AG10803 (cell line): Measurements from ENCODE around the gene CYP26B1.
A peak's percentile ranks its signal among the peaks of the same experiment; 100 is the strongest.

ENCODE experiments used
- DNase-seq: peaks from one replicate; pipeline ENCODE4 v3.0.0; 2010; ENCODE audit warnings: low read depth
- H3K4me3 ChIP-seq: 2 replicates; pipeline ENCODE4 v1.5.1; 2011; ENCODE audit warnings: mild to moderate bottlenecking, low read length, control low read depth
- TF ChIP-seq, protein P1 (sequence below): conservative IDR thresholded peaks from 2 replicates; pipeline ENCODE4 v1.5.1; 2011; ENCODE audit warnings: mild to moderate bottlenecking, low read length, control low read depth, inconsistent platforms

CYP26B1 gene

DNA sequence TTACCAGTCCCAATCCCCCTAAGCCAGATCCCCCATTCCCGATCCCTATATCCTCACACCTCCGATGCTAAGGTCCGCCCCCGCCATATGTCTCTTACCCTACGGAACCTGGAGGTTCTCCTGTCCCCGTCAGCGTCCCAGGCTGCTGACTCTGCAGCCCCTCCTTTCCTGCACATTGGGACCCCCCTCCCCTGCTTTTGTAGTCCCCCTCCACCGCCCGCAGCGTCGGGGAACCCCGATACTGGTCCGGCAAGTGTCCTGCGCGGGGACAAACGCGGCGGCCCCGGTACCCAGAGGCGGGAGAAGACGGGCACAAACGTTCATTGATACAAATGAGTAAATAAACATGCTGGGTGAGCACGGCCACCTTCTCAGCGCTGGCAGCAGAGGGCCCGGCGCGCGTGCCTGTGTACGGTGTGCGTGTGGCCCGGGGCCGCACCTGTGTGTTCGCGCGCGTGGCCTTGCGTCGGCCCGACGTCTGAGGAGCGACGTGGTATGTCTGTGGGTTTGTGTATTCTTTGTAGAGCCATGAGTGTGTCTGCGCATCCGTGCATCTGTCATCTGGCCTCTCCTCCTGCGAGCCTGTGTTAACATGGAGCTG lies 2.0 kb upstream of the CYP26B1 start:
- H3K4me3 ChIP-seq = peak overlapping the region; percentile 42
- DNase-seq = no peak
- TF ChIP-seq, protein P1, sequence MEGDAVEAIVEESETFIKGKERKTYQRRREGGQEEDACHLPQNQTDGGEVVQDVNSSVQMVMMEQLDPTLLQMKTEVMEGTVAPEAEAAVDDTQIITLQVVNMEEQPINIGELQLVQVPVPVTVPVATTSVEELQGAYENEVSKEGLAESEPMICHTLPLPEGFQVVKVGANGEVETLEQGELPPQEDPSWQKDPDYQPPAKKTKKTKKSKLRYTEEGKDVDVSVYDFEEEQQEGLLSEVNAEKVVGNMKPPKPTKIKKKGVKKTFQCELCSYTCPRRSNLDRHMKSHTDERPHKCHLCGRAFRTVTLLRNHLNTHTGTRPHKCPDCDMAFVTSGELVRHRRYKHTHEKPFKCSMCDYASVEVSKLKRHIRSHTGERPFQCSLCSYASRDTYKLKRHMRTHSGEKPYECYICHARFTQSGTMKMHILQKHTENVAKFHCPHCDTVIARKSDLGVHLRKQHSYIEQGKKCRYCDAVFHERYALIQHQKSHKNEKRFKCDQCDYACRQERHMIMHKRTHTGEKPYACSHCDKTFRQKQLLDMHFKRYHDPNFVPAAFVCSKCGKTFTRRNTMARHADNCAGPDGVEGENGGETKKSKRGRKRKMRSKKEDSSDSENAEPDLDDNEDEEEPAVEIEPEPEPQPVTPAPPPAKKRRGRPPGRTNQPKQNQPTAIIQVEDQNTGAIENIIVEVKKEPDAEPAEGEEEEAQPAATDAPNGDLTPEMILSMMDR = no peak

DNA sequence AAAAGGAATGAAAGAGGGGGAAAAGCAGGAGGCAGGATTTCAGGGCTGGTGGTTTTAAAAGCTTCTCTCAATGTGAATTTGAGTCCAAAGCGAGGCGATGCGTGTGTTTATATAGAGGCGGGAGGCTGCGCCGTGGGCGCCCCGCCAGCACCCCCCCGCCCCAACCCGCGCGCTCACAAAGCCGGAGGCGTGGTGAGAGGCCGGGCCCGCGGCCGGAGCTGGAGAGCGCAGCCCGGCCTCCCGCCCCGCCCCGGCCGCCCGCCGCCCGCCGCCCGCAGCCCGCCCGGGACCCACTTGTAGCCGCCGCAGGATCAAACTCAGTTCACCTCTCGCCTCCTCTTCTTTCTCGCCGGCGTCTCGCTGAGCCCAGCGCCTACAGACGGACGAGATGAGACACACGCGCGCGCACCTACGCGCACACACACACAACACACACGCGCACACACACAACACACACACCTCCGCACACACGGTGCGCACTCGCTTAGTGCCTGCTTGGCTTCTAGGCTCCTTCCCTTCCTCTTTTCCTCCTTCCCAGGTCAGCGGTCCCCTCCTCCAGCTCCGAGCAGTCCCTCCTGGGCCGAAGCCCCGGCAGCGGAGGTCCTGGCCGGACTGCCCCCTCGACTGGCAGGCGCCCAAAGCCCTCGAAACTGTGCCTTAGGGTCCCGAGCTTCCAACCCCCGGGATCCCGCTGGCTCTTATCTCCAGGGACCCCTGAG lies 1.3 kb upstream of the CYP26B1 start:
- TF ChIP-seq, protein P1 = no peak
- peak overlapping the region; percentile 59 for H3K4me3 ChIP-seq
- peak; percentile 28 for DNase-seq

DNA sequence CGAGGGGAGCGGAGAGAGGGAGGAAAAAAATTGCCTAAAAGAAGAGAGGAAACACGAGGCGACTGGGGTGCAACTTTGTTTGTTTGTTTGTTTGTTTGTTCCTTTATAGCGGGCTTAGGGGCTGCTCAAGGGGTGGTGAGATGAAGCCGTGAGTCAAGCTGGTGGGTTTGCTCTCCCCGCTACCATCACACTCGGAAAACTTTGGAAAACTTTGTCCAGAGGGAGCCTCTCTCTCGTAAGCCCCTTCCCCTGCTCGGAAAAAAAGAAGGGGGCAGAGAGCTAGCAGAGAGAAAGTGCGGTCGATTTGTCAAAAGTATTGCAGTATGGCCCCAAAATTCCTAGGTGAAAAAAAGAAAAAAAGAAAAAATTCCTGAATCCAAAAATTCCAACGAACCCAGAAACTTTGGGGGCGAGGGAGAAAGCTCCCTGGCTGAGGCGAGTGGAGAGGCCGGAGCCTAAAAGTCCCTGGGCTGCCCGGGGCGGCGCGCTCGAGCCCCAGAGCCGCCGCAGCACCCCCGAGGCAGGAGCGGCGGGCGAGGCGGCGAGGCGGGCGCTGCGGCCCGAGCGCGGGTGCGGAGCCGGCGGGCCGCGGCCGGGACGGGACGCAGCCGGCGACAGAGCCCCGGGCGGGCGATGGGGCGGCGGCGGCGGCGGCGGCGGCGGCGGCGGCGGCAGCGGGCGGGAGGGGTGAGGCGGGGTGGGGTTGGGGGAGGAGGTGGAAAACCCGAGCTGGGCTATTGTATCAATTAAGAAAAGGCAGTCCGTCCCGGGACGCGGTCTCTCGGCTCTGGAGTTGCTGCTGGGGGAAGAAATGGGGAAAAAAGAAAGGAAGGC lies 558 bp upstream of the CYP26B1 start:
- no peak for DNase-seq
- H3K4me3 ChIP-seq = peak overlapping the region; percentile 57
- TF ChIP-seq, protein P1 = no peak

DNA sequence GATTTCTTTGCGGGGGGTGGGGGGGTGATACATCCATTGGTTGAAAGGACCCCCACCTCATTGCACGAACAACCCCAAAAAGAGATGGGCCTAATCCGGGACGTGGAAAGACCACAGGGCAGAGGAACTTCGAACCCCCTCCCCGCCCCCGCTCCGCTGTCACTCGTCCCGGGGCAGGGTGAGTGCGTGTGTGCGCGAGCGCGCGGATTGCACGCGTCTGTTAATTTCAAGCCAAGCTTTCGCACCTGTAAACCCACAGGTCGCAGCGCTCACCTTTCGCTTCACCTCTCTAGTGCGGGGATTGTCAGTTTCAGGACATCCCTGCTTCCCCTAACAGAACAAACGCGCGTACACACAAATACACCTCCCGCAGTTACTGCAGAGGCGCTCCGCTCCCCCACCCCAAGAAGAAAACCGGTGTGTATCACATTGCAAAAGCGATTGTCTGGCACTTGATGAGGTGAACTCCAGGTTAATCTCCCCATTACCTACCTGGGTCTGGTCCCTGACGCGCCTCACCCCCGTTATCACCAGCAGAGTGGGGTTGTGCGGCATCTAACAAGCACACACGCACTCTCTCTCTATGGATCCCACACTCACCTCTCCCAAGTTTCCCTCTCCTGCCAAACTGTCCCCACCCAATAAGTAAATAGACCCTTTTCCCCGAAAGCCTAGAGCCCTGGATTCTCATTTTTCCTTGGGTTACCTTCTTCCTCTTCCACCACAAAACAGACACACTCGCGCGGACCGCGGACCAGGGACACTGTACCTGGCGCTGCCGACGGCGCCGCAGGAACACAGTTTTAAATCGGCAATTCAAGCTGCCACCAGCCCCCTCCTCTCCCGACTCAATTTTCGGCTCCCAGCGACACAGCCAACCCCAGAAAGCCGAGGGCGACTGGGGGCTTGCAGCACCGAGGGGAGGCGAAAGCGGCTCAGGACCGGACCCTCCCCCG lies 1.0 kb downstream of the CYP26B1 start:
- no peak for DNase-seq
- TF ChIP-seq, protein P1 = no peak
- H3K4me3 ChIP-seq = peak overlapping the region; percentile 36

DNA sequence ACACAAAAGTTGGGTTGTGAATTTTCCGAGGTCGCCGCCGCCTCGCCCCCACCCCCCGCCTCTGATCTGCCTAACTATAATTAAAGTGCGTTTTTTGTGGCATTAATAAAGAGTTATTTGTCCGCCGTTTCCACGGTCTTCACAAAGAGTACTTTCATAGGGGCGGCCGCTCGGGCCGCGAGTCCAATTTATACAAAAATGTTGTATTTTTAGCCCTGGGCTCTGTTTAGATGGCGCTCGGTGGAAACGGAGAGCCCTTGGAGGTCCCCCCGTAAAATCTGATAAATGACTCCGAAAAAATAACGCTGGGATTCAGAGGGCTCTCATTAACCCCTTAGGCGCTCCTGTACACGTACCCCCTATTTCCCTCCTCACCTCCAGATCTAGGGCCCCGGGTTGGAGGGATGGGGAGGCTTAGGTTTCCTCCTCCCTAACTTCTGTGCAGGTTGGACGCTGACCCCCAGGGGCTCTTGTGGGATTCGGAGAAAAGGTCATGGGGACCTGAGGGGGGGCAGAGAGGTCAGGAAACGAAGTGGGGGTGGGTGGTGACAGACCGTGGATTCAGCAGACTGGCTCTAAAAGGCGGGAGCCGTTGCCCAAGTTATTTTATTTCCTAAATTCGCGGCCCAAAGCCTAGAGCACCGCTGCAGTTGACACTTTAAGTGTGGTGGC lies 1.9 kb downstream of the CYP26B1 start:
- no peak for DNase-seq
- TF ChIP-seq, protein P1 = no peak
- peak overlapping the region; percentile 31 for H3K4me3 ChIP-seq

DNA sequence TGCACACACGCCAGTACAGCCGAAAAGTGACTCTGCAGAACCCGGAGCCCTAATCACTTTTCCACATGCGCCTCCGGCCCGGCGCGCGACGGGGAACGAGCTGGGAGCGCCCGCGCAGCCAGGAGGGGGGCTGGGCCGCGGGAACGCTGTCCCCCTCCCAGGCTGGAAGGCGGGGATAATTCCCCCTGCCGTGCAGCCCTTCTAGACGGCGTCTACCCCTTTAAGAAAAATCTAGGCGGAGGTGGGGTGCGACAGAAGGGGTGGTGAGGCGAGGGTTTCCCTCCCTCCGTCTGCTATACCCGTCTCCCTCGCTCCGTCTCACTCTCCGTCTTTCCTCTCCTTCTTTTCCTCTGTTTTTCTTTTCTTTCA lies 2.4 kb downstream of the CYP26B1 start:
- TF ChIP-seq, protein P1 = no peak
- DNase-seq = no peak
- peak overlapping the region; percentile 31 for H3K4me3 ChIP-seq
